Osteoblast (primary cell): Measurements from ENCODE around the gene EML1. TPM values are rescaled to one million over a fixed set of nuclear protein-coding genes. Genes with fewer than 3 reads are reported as not detected.

Experiments
- DNase-seq: peaks from one replicate; pipeline ENCODE4 v3.0.0; 2011; ENCODE audit warnings: low spot score, mixed read lengths; ENCODE audit not compliant: insufficient read length; ENCODE audit errors: missing footprints
- H2AFZ ChIP-seq: 2 replicates; pipeline ENCODE4 v1.6.0; 2011; ENCODE audit warnings: mild to moderate bottlenecking, low read length
- H3K27ac ChIP-seq: 2 replicates; pipeline ENCODE4 v1.5.1; 2011; ENCODE audit warnings: mild to moderate bottlenecking, low read depth, low read length, moderate library complexity
- H3K27me3 ChIP-seq: 2 replicates; pipeline ENCODE4 v1.6.0; 2012; ENCODE audit warnings: mild to moderate bottlenecking, control low read depth, inconsistent platforms, low read length, moderate library complexity; ENCODE audit not compliant: insufficient read depth
- H3K36me3 ChIP-seq: 2 replicates; pipeline ENCODE4 v1.5.1; 2011; ENCODE audit warnings: mild to moderate bottlenecking, low read length, control low read depth, moderate library complexity; ENCODE audit not compliant: insufficient read depth
- H3K4me1 ChIP-seq: 2 replicates; pipeline ENCODE4 v1.5.1; 2011; ENCODE audit warnings: mild to moderate bottlenecking, low read length, control low read depth, moderate library complexity; ENCODE audit not compliant: insufficient read depth
- H3K4me2 ChIP-seq: 2 replicates; pipeline ENCODE4 v1.6.0; 2011; ENCODE audit warnings: mild to moderate bottlenecking, low read length; ENCODE audit not compliant: insufficient read depth
- H3K4me3 ChIP-seq: fragments of 200-600 bp; sonication (generic); 3 replicates; pipeline ENCODE4 v1.5.1; 2012; ENCODE audit warnings: mild to moderate bottlenecking, low read length, inconsistent platforms; ENCODE audit not compliant: insufficient read depth
- H3K79me2 ChIP-seq: 2 replicates; pipeline ENCODE4 v1.6.0; 2012; ENCODE audit warnings: mild to moderate bottlenecking, low read length, control low read depth, inconsistent platforms; ENCODE audit not compliant: insufficient read depth
- H3K9me3 ChIP-seq: 2 replicates; pipeline ENCODE4 v1.5.1; 2011; ENCODE audit warnings: low read depth, low read length, control low read depth
- H4K20me1 ChIP-seq: 2 replicates; pipeline ENCODE4 v1.6.0; 2012; ENCODE audit warnings: mild to moderate bottlenecking, low read length, control low read depth; ENCODE audit not compliant: insufficient read depth
- total RNA-seq: library from RNA; depleted of rRNA; stranded (reverse); fragments of >200 nt; gene quantifications from 2 replicates; pipeline ENCODE4 v1.2.3, GENCODE V29; 2012
- TF ChIP-seq, protein P1 (sequence below): IDR thresholded peaks from 2 replicates; pipeline ENCODE4 v1.5.1; 2011; ENCODE audit warnings: mild to moderate bottlenecking, low read depth, low read length, moderate library complexity; ENCODE audit errors: extremely low read depth

EML1 gene
- total RNA-seq, 1 donor, result 46.7 TPM

DNA sequence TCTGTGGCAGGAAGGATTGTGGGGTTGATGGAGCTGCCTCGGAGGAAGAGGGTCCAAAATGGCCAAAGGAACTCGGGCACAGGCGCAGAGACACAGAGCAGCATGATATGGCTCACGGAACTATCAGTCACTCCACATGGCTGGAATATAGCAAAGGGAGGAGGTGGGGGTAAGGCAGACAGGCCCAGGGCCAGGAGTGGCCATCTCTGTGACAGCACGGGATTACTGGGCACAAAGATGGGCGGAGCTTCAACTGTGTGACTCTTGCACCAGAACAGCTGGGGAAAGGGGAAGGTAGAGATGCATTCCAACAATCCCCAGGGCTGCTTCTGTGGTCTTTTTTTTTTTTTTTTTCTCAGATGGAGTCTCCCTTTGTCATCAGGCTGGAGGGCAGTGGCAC, 24.8 kb upstream of the EML1 start:
- peak overlapping the region; percentile 91 for H3K27ac ChIP-seq
- peaks cover 20% of the 10 kb centered on the region for H3K4me1 ChIP-seq
- H3K9me3 ChIP-seq, result no peaks in the 10 kb centered on the region
- peak; percentile 86 for DNase-seq
- no peaks in the 10 kb centered on the region for H3K79me2 ChIP-seq
- no peak overlapping the region for H2AFZ ChIP-seq
- H3K36me3 ChIP-seq, result no peaks in the 10 kb centered on the region
- H3K4me2 ChIP-seq, result no peak overlapping the region
- H4K20me1 ChIP-seq, result no peaks in the 10 kb centered on the region
- TF ChIP-seq, protein P1, sequence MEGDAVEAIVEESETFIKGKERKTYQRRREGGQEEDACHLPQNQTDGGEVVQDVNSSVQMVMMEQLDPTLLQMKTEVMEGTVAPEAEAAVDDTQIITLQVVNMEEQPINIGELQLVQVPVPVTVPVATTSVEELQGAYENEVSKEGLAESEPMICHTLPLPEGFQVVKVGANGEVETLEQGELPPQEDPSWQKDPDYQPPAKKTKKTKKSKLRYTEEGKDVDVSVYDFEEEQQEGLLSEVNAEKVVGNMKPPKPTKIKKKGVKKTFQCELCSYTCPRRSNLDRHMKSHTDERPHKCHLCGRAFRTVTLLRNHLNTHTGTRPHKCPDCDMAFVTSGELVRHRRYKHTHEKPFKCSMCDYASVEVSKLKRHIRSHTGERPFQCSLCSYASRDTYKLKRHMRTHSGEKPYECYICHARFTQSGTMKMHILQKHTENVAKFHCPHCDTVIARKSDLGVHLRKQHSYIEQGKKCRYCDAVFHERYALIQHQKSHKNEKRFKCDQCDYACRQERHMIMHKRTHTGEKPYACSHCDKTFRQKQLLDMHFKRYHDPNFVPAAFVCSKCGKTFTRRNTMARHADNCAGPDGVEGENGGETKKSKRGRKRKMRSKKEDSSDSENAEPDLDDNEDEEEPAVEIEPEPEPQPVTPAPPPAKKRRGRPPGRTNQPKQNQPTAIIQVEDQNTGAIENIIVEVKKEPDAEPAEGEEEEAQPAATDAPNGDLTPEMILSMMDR, result no peak
- H3K4me3 ChIP-seq, result no peak overlapping the region
- no peaks in the 10 kb centered on the region for H3K27me3 ChIP-seq

DNA sequence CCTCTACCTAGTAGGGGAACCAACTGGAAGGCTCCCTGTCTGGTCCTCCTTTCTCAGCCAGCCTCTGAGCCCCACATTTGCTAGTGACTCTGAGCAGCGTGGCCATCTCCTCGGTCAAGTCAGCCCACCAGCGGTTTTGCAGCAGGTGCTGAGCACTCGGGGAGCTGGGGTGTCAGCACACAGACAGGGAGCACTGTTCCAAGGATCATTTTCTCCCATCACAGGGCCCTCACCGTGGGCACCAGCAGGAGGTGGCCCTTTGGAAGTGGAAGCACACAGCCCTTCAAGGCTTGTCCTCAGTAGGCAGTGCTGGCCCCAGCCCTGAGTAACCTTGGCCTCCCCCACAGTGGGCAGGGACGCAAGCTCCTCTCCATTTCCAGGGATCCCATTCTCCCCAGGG, 24.1 kb upstream of the EML1 start:
- Histone ChIP-seq H3K9me3 (no peaks in the 10 kb centered on the region), H3K79me2 (no peaks in the 10 kb centered on the region), H3K27ac (no peak overlapping the region), H2AFZ (no peak overlapping the region), H3K36me3 (no peaks in the 10 kb centered on the region), H3K27me3 (no peaks in the 10 kb centered on the region), H4K20me1 (no peaks in the 10 kb centered on the region), H3K4me1 (peaks cover 22% of the 10 kb centered on the region), H3K4me2 (no peak overlapping the region), H3K4me3 (no peak overlapping the region)
- DNase-seq, result no peak
- TF ChIP-seq, protein P1, result no peak

DNA sequence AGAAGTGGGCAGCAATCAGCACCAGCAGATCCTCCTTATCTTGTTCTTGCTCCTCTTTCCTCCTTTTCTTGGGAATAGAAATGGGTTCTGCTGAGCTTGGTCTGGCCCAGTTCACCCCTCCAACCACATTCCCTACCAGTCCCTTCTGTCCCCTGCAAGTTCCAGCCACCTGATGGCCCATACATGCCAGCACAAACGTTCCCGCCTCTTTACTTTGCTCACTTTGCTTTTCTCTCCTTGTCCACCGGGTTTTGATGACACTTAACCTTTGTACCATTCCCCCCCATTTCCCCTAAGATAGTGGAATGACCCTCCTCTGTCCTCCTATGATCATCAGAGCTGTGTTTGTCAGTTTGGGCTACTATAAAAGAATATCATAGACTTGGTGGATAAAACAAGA, 23.4 kb upstream of the EML1 start:
- Histone ChIP-seq H3K36me3 (no peaks in the 10 kb centered on the region), H3K9me3 (no peaks in the 10 kb centered on the region), H3K4me2 (no peak overlapping the region), H3K4me1 (peaks cover 28% of the 10 kb centered on the region), H3K4me3 (no peak overlapping the region), H3K27me3 (no peaks in the 10 kb centered on the region), H2AFZ (no peak overlapping the region), H4K20me1 (no peaks in the 10 kb centered on the region), H3K27ac (no peak overlapping the region), H3K79me2 (no peaks in the 10 kb centered on the region)
- TF ChIP-seq, protein P1, result no peak
- no peak for DNase-seq

DNA sequence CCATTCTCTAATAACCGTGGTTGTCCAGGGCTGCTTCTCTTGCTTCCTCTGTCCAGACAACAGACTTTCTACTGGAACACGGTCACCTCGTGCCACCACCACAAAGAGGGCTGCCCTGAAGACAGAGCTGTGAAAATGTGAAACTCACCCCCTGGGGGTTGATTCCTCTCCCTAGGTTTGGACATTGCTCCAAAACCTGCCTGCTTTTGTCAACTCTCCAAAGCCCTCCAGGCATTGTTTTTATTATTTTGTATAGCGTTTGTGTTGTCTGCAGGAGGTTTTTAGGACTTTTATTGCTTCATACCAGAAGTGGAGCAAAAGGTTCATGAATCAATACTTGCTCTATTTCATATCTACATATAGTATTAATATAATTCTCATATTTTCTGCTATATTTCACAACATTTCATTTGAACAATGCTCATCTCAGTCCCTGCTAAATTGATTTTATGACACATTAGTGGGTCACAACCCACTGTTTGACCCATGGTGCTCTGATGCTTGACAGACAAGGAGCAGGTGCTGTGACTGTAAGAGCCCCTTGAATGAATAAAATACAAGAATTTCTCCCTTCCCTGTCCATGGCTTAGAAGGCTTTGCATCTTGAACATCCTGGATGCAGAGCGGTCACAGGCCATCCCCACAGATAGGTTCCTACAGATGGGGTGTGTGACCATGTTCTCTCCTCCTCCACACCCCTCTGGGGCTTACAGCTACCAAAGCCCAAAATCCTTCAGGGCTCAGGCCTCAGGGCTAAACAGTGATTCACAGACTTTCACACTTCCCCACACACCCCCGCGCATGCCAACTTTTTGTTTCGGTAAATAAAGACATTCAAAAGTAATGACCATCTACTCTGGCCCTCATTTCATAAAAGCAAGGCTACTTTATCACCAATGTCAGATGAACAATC, 20.6 kb upstream of the EML1 start:
- no peak overlapping the region for H2AFZ ChIP-seq
- no peak overlapping the region for H3K4me2 ChIP-seq
- no peak overlapping the region for H3K4me3 ChIP-seq
- H3K27me3 ChIP-seq, result no peaks in the 10 kb centered on the region
- no peak overlapping the region for H3K27ac ChIP-seq
- no peaks in the 10 kb centered on the region for H3K36me3 ChIP-seq
- H3K9me3 ChIP-seq, result no peaks in the 10 kb centered on the region
- TF ChIP-seq, protein P1, result no peak
- H3K79me2 ChIP-seq, result no peaks in the 10 kb centered on the region
- peak; percentile 58 for DNase-seq
- H3K4me1 ChIP-seq, result peaks cover 21% of the 10 kb centered on the region
- H4K20me1 ChIP-seq, result no peaks in the 10 kb centered on the region
